CD4-positive, alpha-beta T cell treated with Interleukin-17A for 4 hours (primary cell): ENCODE measurements around the gene LPP.
"Not testable (repeated sequence)": the region's sequence is repeated elsewhere in the genome, so short reads cannot be mapped to it uniquely, and the experiment has no call there.

ENCODE experiments used
- DNase-seq: peaks from one replicate; pipeline ENCODE4 v3.0.0-alpha.2; 2020; ENCODE audit warnings: mixed read lengths

The LPP gene

DNA sequence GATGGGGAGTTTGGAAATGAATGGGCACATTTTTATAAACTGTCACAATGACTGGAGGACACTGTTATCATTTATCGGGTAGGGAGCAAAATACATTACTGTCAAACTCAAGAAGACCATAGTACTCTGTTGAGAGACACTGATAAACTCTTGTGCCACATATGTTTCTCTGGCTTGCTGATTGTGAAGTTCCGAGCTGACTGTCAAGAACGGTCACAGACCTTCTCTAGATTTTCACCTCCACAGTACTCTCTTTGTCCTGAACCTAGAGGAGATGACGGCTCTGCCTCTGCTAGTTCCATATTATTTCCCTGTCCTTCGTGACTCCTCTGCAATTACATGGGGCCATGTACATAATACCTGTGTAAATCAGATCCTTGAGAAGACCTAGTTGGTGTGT lies 451.9 kb downstream of the LPP start:
- DNase-seq: no peak

DNA sequence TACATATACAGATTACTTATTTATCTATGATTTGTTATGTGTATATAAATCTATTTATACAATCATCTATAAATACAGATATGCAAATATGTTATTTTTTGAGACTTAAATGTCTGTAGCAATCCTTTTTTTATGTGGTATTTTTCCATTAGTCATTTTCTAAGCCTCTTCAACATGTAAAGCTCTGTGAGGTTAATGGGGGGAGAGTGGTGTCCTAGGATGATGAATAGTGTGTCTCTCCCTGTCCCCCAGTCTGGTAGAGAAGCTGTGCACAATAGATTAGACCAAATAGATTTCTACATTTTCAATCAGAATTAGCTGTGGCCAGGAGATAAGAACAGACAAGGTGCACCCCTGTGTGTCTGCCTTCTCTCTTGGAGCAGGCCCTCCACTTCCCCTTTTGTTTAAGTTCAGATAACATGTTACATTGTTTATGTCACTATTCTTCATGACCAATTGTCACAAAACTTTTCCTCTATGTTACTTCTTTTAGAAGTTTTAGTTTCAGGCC lies 453.9 kb downstream of the LPP start:
- no peak for DNase-seq

DNA sequence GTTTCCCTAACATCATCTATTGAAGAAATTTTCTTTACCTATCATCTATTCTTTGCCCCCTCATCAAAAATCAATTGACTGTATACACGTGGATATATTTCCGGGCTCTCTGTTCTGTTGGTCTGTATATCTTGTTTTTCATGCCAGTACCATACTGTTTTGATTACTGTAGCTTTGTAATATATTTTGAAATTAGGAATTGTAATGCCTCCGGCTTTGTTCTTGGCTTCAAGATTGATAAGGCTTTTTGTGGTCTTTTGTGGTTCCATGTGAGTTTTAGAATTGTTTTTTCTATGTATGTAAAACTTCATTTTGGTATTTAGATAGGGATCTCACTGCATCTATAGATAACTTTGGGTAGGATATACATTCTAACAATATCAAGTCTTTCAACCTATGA lies 454.4 kb downstream of the LPP start:
- no peak for DNase-seq

DNA sequence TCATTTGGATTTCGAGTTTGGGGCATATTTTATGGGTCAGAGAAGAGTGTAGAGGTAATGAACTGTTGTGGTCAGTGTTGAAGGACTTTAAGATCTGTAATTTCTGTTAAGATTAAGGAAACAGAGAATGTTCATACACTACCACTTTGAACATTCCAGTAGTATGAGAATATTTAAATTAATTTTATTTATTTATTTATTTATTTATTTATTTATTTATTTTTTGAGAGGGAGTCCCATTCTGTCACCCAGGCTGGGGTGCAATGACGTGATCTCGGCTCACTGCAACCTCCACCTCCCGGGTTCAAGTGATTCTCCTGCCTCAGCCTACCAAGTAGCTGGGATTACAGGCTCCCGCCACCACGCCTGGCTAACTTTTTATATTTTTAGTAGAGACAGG lies 459.8 kb downstream of the LPP start:
- not testable (repeated sequence) for DNase-seq

DNA sequence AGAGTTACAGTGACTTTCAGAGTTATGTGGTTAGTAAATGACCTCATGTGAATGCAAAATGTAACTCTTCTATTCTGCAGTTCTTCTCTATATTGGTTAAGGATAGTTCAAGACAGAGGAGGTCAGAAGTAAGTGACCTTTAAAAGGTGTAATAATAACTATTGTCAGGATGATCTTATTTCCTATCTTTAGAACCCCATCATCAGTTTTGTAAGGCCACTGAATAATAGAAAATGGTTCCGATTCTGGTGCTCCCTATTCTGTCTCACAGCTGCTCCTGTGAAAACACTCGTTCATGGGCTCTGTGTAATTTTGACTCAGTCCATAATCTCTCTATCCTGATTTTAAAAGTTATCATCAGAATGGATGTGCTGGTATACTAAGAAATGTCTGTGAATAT lies 463.3 kb downstream of the LPP start:
- DNase-seq: no peak

DNA sequence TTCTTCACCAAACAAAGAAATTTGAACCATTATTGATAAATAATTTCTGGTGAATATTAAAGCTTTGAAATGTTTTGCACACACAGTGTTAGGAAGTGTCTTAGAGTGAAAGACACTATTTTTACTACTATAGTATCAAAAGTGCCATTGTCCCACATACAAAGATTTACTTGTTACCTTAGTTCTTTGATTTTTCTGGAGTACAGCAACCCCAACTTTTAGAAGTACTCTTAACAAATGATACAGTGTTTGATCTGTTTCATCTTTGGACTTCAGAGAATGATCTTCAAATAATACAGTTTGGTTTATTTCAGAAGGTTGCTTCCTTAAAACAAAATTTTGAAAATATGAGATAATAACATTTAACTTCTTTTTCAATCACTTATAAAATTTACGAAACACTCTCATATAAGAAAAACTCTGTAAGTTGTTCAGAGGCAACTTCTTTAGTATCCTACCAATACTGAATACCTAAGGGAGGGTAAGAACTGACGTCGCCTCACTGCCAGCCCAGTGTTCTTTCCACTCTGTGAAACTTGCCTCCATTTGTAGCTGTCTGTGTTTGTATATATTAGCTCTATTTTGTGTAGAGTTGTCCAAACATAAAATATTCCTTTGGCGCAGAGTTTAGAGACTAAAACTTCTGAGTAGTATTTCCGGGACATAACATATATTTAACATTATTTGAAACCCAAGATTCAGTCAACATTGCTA lies 464.2 kb downstream of the LPP start:
- DNase-seq: no peak

DNA sequence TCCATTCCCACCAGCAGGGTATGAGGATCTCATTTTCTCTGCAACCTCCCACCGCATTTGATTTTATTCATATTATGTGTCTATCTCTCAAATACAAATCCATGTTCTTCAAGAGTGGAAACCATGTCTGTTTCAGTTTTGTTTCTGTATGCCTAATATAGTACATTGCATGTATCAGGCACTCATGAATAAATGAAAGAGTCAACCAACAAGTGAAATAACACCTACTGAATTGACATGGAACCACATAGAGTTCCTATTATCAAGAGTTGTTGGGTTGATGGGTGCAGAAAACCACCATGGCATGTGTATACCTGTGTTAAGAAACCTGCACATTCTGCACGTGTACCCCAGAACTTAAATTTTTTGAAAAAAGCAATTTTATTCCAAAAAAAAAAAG lies 466.8 kb downstream of the LPP start:
- DNase-seq: no peak

DNA sequence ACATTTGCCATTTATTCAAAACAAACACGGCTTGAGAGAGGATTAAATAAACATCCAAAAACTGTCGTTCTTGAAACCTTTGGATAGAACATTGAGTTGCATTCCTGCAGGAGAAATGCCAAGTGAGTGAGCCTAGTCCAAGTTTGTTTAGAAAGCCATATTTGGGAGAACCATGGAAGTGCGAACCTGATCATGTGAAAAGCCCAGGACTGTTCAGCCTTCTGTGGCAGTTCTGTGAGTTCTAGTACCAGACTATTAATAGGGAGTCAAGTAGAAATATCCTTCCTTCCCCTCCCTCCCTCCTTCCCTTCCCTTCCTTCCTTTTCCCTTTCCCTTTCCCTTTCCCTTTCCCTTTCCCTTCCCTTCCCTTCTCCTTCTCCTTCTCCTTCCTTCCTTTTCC lies 470.4 kb downstream of the LPP start:
- no peak for DNase-seq

DNA sequence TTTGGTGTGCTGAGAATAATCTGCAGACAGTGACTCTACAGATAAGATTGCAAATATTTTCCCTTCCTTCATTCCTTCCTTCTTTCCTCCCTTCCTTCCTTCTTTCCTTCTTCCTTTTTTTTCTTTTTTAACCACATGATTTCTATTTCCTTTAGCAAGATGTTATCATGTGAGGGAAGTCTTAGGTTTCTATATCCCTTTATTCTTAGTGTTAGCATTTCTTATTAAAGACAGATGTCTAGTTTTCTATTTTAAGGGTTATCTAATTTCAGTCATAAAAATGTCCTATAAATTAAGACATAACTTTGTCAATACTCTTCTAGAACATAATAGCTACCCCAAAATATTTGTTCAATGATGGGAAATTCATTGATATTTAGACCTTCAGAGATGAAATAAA lies 470.9 kb downstream of the LPP start:
- no peak for DNase-seq

DNA sequence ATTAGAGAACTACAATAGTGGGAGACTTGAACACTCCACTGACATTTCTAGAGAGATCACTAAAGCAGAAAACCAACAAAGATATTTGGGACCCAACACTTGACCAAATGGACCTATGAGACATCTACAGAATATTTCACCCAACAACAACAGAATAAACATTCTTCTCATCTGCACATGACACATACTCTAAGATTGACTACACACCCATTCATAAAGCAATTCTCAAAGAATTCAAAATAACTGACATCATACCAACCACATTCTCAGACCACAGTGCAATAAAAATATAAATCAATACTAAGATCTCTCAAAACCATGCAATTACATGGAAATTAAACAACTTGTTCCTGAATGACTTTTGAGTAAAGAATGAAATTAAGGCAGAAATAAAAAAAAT lies 473.7 kb downstream of the LPP start:
- DNase-seq: no peak

DNA sequence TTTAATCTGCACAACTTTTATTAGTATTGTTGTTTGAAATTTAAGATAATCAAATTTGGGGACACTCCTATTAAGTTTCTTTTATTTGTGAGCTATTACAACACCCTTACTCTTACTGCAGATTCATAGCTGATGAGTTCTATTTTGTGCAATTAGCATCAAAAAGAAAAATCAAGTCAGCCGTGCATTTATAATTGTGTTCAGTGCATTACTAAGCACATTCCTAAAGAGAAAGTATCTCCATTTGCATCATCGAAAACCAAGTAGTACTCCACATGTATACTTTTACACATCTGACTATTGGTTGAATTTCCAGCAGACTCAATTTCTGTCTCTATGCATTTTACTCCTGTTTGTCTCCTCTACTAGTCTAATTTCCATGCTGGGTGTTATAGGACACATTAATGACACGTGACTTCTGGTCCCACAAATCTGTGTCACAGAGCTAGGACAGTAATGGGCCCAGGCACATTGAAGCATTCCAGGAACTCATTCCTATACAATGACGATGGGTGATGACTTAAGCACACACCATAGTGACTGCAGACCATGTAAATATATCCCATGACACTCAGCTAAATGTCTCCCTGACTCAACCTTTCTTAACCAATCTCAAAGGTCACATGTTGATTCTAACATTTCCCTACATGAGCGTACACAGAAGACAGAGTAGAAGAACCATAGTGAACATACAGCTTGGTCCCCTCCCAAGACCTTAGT lies 477.5 kb downstream of the LPP start:
- no peak for DNase-seq

DNA sequence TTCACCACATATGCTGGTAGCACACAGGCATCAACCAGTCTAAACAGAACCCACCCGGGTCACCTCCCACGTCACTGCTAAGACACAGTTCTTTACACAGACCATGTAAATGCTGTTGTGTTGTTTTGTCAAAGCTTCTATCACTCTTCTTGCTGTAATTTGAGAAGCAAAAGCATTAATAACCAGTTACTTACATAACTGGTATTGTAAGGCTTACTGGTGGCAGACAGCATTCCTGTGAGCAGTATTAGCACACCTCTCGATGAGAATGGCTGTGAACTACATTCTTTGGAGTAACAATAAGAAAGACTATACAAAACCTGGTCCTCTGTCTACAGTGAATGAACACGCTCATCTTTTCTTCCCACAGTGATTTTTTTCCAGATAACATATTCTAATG lies 479.2 kb downstream of the LPP start:
- no peak for DNase-seq

DNA sequence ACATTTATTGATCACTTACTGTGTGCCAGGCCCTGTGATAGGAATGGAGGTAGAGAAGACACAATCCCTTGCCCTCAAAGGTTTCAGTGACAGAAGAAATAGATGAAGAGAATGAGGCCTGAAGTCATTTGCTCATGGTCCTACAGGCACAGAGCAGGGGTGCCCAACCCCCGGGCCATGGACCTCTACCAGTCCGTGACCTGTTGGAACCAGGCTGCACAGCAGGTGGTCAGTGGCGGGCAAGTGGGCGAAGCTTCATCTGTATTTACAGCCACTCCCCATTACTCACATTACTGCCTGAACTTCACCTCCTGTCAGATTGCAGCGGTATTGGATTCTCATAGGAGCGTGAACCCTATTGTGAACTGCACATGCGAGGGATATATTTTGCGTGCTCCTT lies 480.3 kb downstream of the LPP start:
- no peak for DNase-seq

DNA sequence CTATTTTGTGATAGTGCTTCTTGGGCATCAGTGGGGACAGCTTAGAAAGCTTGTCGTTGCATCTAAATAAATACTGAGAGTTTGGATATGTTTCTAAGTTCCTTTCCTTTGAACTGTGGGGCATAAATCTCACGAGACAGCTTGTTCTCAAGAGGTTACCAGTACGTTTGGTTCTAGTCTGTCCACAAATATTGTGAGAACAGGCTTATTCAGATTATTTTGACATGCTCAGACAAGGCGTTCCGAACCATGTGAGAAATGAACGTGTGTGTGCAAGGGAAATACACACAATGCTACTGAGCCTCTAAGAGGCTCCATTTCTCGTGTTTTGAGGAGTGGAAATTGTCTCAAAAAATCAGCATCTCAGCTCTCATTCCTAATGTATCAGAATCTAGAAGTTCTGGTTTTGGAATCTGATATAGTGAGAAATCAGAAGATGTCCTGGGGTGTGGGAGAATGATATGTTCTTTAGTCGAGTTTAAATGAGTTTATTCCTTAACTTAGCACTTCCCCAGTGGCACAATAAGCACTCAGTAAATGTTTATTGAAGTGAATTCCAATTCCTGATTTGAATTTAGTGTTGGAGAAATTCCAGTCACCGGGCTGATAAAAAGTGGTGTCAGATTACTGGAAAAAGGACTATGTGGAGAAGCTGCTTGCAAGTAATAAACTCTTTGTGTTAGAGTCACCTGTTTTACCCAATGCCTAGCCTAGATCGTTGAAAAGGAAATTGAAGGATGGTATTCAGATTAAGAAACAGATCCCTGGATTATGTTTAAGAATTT lies 481.5 kb downstream of the LPP start:
- DNase-seq: no peak

DNA sequence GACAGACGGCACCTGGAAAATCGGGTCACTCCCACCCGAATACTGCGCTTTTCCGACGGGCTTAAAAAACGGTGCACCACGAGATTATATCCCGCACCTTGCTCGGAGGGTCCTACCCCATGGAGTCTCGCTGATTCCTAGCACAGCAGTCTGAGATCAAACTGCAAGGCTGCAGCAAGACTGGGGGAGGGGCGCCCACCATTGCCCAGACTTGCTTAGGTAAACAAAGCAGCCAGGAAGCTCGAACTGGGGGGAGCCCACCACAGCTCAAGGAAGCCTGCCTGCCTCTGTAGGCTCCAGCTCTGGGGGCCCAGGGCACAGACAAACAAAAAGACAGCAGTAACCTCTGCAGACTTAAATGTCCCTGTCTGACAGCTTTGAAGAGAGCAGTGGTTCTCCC lies 482.3 kb downstream of the LPP start:
- DNase-seq: not testable (repeated sequence)

DNA sequence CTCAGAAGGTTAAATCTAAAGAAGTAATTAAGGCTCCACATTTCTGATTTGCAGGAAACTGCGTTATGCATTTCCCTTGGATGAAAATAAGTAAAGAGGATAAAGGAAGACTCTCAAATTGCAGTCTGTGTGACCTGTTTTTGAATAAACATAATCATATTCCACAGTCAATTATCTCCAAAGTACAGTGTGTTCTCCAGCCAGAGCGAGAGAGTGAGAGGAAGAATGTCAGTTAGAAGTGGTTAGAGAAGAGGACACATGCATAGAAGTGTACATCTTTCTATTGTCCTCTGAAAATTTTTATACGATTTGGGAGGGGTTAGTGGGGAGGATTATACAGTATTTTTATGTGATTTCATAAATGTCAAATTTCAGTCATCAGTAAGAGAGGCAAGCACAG lies 487.1 kb downstream of the LPP start:
- DNase-seq: no peak

DNA sequence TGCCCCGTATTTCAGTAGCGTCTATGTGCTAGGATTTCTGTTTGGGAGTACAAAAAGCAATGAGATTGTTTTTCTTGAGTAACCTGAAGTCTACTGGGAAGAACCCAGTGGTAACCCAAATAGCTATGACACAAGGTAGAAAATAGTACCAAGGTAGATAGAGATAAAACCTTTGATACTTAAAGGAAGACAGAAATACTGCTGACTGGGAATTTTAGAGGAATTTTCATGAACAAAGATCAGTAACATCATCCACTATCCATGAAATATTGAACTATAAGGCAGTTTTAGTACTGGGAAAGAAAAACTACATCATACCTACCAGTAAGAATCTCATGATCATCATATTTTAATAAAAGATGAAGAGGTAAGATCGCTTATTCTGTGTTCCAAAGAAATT lies 489.8 kb downstream of the LPP start:
- no peak for DNase-seq

DNA sequence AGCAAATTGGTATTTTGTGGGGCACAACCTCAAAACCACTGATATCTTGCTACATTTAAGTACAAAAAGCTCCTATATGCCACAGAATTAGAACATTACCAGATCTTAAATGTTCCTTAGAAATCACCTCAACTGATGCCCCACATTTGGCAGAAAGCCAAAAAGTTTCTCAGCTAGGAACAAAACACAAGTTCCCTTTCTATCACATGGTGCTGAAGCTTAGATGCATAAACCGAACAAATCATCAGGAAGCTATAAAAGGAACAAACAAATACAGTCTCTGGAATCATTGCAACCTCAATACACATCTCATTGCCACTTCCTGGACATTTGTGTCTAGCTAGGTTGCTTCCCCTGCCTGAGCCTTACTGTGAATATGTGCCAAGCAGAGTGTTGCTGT lies 492.6 kb downstream of the LPP start:
- DNase-seq: no peak

DNA sequence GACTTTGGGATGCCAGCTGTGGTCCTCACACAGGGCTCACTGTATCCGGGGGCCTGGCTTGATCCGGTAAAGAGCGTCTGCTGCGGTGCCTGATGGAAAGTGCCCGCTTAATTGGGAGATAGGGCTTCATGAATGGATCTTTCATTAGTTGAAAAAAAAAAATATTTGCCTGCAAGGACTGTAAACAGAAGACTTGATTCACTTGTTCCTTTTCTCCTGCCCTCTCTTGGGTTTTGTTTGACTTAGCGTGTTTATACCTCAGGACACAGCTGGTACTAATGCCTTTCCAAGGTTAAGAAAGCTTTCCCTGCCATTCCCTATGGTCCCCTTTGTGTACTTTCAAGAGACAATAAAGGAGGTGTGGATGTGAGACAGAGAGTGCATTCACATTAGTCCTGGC lies 493.3 kb downstream of the LPP start:
- no peak for DNase-seq

DNA sequence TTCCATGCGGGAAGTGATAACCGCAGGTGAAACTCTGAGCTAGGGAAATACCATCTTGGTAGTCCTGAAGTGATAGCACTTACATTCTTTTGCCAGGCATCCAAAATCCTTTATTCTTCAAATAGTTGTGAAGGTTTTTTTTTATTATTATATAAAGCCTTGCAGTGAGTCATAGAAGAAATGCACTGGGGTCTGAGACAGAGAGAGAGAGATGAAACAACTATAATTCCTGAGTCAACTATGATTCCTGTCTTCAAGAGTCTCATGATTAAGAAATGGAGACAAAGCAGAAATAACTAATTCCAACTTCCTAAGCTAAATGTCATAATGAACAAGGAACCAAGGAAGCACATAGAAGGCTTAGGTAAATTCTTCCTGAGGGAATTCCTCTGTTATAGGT lies 495.6 kb downstream of the LPP start:
- no peak for DNase-seq

DNA sequence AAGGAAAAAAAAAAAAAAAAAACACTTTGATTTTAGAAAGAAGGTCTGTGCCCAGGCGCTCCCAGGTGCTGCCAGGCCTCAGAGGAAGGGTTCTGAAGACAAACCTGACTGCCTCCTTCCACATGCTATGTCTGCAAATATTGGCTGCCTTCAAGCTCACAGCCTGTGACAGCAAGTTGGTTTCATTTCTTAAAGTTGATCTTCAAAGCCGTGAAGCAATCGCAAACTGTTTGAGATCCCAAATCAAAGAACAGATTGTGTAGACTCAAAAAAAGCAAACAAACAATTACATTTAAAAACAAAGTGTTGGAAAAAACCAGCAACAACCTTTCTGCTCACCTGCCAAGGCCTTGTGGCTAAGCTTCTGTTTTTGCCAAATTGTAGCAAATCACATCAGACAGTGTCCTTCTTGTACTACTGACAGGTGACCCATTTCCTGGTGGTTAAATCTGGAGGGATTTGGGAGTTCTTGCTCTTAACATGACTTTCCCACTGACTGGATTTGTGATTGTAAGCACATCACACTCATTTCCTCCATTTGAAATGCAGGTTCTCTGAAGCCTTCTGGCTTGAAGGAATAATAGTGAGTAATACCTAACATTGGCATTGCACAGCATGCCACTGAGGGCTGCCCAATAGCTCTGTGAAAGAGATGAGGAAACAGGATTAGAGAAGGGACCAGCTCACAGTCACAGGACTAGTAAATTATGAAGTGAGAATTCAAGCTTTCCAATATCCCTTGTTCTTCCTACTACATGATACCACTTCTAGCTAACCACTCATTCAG lies 502.4 kb downstream of the LPP start:
- no peak for DNase-seq

DNA sequence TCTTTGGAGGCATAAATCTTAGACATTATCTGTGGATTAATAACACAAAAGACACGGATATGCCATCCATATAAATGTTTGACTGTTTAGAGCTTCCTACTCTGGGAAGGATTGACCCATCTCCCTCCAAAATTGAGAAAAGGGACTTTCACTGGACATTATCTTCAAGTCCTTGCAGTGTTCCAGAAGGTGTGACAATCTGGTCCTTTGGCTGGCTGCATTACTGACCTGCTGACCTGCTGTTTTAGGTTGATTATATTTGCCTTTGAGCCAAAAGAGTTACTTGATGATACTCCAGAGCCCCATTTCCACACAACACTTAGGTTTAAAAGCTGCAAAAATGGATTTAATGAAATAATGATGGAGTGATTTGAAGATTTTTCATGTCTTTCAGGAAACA lies 504.6 kb downstream of the LPP start:
- DNase-seq: no peak

DNA sequence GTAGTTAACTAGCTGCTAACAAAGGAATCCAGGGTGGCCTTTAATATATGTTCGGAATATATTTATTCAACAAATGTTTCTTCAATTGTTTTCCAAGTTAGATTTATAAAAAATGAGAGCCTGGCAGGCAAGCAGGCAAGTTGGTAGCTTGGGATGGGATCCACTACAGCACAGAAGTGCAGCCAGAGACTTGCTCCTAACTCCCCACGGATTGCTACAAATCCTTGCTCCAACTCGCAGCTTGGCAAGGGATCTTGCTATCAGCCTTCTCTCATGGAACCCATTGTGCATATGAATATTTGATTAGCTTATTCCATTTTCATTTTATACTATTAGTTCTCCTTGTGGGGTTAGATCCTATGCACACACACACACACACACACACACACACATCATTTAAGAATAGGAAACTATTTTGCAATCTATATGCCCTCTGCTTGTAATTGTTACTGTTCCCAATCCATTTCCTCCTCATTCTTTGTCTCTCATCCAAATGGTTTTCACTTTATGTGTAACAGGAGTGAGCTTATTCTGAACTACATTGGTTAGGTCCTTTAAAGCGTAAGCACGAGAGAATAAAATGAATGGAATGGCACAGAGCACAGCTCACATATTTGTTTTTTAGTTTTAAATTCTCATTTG lies 505.6 kb downstream of the LPP start:
- no peak for DNase-seq
